Kasumi-1 (cell line): ENCODE data around the gene CHST4.
"Not testable (repeated sequence)": the region's sequence is repeated elsewhere in the genome, so short reads cannot be mapped to it uniquely, and the experiment has no call there.

Experiments used
- DNase-seq, 2 experiments: peaks; one replicate each; lab custom pipeline; 2025; lab: John Stamatoyannopoulos, UW

Gene CHST4

DNA sequence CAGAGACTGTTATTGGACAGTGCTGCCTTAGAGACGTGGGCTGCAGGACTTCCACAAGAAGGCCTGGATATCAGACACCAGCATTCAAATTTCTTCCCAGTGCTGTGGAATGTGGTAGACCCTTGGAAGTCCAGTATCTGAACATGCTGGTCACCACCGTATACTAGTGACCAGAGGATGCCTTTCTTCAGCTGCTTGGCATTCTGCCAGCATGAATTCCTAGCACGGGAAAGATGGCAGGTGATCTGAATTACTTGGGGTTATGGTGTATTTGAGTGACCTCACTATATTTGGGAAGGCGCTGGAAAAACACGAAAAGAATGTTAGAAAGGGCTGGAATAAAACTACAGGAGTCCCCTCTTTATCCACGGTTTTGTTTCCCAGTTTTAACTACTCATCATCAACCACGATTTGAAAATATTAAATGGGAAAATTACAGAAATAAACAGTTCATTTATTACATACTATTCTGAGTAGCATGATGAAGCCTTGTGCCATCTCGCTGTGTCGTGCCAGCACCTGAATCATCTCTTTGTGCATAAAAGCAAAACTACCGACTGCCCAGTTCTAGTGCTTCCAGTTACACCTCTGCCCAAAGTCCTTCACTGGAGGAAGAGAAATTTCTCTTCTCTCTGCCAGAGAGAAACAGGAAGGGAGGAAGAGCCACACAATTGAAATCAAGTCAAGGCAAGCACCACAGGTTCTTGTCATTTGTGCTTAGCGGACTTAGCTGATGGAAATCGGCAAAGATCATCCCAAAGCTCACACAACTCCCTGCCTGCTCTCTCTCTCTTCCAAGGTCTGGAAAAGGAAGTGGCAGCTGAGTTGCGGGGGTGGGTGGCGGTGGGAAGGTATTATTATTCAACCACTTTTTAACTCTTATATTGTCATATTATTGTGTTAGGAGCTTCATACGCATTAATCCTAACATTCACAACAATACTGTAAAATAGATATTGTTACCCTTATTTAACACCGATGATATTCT, 1.4 kb upstream of the CHST4 start:
- DNase-seq = no peak

DNA sequence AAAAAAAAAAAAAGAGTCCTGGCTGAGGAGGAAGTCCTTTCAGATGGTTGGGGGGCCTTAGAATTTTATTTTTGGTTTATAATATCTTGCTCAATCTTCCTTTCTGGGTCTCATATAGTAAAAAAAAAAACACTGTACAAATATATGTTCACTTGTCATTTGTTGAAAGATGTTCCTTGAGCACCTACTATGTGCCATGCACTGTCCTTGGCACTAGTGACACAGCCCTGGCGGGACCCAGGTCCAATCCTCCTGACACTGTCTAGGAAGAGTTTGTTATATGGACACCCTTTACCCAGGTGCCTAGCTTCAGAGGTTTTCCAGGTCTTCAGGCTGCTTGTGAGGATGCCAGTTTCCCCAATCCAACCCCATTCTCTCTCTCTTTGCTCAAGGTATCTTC, 2.0 kb downstream of the CHST4 start:
- DNase-seq = no peak

DNA sequence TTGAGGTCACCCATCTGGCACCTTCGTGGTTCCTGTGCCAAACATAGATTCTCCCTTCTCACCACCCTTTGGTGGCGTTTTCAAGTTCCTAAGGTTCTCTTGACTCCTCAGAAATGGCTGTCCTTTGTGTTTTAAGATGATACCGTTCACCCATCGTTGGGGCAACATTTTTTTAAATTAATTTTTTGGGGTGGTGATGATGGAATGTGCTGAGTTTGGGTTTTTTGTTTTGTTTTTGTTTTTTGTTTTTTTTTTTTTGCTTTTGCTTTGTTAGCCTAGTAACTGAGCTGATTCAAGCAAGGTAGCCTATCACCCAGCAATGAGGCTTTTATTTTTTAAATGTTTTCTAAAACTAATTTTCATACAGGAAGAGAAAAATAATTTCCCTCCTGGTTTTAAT, 2.6 kb downstream of the CHST4 start:
- no peak for DNase-seq

DNA sequence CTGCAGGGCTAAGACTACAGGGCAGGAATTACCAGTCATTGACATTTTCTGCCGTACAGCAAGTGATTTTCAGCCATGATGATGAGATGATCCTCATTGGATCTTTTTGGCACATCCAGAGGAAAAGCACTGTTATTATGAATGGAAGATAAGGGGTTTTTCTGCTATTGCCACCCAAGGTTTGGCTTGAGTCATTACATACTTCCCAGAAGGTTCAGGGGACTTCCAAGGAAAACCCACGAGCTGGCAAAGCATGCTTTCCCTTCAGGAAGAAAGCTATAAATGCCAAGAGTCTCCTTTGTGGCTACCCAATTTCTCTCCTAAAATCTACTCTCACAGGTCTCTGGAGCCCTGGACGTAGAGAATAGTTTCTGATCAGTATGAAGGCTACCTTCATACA, 6.1 kb downstream of the CHST4 start:
- no peak for DNase-seq

DNA sequence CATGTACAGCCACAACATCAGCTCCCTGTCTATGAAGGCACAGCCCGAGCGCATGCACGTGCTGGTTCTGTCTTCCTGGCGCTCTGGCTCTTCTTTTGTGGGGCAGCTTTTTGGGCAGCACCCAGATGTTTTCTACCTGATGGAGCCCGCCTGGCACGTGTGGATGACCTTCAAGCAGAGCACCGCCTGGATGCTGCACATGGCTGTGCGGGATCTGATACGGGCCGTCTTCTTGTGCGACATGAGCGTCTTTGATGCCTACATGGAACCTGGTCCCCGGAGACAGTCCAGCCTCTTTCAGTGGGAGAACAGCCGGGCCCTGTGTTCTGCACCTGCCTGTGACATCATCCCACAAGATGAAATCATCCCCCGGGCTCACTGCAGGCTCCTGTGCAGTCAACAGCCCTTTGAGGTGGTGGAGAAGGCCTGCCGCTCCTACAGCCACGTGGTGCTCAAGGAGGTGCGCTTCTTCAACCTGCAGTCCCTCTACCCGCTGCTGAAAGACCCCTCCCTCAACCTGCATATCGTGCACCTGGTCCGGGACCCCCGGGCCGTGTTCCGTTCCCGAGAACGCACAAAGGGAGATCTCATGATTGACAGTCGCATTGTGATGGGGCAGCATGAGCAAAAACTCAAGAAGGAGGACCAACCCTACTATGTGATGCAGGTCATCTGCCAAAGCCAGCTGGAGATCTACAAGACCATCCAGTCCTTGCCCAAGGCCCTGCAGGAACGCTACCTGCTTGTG, 10.7 kb downstream of the CHST4 start:
- DNase-seq = no peak

DNA sequence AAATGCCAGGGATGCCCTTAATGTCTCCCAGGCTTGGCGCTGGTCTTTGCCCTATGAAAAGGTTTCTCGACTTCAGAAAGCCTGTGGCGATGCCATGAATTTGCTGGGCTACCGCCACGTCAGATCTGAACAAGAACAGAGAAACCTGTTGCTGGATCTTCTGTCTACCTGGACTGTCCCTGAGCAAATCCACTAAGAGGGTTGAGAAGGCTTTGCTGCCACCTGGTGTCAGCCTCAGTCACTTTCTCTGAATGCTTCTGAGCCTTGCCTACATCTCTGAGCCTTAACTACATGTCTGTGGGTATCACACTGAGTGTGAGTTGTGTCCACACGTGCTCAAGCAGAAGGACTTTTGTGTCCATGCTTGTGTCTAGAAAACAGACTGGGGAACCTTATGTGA, 11.4 kb downstream of the CHST4 start:
- peak; percentile 46 to 73 for DNase-seq

DNA sequence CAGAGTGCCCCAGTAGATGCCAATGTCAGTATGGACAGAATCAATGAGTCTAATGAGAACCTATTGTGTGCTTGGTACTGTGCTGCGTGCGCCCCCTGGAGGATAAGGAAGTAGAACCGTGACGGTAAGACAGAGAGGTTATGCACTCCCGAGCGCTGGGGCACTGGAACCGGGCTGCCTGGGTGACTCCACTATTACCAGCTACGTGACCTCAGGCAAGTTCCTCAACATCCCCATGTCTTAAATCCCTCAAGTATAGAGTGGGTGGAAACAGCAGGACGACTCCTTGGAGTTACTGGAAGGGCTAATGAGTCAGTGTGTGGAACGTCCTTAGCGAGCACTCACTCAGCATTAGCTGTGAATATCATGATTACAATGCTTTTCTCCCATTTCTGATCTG, 16.2 kb downstream of the CHST4 start:
- peak; percentile 58 to 71 for DNase-seq

DNA sequence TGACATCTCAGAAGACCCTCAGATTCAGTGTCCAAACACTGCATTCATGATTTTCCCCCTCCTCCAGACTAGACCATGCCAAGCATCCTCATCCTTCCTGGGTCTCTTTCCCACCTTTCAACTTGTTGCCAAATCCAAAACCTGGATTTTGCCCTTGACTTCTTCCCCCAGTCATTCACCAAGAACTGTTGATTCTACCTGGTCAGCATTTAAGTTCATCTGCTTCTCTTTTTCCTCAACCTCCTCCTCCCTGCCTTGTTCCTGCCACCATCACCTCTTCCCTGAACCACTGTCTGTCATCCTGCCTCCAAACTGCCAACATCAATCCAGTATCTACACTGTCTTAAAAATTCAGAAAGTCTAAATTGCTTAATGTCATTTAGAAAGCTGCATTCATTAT, 20.9 kb downstream of the CHST4 start:
- DNase-seq = no peak

DNA sequence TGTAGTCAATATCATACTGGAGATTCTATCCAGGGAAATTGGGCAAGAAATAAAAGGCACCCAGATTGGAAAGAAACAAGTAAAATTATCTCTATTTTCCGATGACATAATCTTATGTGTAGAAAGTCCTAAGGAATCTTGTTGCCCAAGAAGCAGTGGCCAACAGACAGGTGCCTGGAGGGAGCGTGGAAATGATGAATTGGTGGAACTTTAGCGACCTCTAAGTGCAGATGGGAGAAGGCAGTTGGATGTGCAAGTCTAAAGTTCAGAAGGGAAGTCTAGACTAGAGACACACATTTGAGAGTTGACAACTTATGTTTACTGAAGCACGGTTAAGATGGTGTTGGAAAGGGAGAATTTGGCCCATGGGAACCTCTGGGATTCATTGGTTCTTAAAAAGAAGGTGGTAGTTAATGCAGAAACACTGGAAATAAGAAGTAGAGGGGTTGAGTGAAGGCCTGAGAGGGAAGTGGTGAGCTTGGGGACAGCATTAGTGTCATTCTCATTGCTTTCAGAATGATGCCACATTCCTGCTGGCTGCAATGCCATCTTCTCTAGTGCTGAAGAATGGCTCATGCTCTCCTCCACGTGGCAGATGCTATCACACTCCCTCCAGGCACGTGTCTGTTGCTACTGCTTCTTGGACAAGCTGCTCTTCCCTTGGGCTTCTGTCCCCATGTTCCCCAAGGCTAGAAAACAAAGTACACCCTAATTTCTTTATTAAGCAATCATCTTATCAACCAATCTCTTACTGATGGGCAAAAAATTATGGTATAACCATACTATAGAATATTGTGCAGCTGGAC, 26.7 kb downstream of the CHST4 start:
- peak in 1 of 2 experiments; percentile 21 for DNase-seq

DNA sequence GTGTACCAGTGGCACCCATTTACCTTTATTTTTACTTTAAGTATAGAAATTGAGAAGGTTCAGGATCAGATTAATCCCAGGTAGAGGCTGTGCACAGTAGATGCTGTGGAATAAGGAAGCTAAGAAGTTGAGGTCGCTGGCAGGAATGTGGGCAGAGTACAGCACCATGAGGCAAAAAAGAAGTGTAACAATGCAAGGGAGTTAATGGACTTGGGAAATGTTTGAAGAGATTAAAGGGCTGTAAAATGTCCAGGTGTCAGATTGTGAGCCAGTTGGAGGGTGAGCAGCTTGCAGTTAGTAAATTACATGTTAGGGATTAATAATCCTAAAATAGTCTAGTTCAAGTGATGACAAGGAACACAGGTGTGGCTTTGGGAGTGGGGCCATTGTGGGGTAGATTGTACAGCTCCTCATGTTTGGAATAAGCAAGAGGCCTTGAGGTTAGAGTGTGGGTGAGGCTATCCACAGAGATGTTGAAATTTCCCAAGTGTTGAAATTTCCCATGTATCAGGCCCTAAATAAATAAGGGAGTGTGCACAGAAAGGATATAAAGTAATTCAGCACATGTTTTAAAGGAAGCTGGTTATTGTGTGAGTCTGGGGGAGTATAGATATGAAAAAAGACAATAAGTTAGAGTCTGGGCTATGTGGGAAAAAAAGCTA, 29.1 kb downstream of the CHST4 start:
- peak in 1 of 2 experiments; percentile 2 for DNase-seq

DNA sequence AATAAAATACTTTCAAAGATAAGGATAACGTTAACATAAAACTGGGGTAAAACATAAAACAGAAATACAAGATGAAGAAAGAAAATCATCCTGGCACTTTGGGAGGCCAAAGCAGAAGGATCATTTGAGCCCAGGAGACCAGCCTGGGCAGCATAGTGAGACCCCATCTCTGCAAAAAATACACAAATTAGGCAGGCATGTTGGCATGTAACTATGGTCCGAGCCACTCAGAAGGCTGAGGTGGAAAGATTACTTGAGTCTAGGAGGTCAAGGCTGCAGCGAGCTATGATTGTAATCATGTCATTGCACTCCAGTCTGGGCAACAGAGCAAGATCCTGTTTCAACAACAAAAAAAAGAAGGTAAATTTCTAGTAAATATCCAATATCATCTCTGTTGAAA, 31.1 kb downstream of the CHST4 start:
- no peak for DNase-seq

DNA sequence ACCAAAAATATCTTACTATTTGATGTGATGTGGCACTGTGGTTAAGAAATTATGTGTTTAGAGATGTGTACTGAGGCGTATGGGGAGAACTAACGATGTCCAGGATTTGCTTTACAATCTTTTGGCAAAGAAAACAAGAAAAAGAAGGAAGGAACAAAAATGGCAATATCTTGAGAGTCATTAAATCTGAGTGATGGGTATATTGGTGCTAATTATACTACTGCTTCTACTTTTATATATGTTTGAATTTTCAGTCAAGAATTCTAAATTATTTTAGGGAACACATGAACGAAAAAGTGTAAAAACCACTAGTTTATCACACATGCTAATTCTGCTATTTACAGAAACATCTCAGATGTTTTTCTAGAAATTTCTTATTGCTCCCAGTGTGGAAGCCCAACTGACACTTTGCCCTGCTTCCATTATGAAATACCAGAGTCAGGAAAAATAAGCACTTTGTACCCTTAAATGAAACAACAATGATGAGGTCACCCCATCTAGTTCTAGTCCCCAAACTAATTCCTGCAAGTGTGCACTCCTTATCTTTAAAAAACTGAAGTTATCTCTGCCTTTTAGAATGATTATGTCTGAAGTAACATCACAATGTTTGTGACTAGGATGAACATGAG, 31.8 kb downstream of the CHST4 start:
- DNase-seq = no peak

DNA sequence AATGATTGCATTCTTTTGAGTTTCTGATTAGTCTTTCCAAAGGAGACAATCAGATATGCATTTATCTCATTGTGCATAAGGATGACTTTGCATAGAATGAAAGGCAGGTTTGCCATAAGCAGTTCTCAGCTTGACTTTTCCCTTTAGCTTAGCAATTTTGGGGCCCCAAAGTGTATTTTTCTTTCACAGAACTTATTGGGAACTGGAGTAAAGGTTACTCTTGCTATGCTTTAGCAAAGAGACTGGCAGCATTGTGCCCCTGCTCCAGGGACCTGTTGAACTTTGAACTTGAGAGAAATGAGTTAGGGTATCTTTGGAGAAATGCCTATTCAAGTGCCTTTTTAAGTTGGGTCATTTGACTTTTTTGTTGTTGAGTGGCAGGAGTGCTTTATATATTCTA, 33.6 kb downstream of the CHST4 start:
- DNase-seq = no peak

DNA sequence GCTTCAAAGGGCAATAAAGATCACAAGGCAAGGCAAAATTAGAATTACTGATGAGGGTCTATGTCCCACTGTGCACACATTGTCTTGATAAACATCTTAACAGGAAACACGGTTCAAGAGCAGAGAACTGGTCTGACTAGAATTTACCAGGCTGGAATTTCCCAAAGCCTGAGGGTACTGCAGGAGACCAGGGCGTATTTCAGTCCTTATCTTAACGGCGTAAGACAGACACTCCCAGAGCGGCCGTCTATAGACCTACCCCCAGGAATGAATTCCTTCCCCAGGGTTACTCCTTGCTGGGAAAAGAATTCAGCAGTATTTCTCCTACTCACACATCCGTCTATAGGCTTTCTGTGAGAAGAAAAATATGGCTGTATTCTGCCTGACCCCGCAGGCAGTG, 35.7 kb downstream of the CHST4 start:
- DNase-seq = not testable (repeated sequence)

DNA sequence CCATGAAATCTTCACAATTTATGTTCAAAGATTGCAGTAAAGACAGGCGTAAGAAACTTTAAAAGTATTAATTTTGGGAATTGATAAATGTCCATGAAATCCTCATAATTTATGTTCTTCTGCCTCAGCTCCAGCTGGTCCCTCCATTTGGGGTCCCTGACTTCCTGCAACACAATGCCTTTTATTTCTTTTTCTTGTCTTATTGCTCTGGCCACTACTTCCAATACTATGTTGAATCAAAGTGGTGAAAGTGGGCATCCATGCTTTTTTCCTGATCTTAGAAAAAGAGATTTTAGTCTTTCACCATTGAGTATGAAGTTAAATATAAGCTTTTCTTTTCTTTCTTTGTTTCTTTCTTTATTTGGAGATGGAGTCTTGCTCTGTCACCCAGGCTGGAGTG, 36.3 kb downstream of the CHST4 start:
- DNase-seq = no peak

DNA sequence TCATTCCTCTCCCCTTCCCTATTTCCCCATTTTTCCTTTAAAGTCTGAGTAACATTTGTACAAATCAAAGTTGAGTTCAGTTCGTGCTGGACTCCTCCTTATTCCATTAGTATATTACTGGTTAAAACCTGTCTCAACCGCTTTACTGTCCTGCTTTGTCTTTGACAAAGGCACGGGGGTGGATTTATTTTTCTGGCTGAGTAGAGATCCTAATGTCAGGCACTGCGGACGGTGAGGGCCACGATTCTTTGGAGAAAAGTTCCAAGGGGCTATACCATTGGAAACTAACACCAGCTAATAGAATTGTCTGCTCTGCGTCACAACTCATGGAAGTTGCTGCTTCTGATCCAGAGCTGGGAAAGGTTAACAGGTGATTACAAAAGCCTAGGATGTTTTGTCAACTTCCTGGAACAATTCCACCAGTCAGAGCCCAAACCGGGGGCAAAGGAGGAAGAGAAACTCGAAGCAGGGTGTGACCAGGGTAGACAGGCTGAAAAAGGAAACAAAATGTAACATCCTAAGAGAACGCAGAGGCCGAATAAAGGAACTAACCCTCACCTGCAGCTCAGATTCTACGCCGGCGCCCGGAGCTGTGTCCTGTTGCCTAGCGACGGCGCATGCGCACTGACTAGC, 38.2 kb downstream of the CHST4 start:
- DNase-seq = no peak

DNA sequence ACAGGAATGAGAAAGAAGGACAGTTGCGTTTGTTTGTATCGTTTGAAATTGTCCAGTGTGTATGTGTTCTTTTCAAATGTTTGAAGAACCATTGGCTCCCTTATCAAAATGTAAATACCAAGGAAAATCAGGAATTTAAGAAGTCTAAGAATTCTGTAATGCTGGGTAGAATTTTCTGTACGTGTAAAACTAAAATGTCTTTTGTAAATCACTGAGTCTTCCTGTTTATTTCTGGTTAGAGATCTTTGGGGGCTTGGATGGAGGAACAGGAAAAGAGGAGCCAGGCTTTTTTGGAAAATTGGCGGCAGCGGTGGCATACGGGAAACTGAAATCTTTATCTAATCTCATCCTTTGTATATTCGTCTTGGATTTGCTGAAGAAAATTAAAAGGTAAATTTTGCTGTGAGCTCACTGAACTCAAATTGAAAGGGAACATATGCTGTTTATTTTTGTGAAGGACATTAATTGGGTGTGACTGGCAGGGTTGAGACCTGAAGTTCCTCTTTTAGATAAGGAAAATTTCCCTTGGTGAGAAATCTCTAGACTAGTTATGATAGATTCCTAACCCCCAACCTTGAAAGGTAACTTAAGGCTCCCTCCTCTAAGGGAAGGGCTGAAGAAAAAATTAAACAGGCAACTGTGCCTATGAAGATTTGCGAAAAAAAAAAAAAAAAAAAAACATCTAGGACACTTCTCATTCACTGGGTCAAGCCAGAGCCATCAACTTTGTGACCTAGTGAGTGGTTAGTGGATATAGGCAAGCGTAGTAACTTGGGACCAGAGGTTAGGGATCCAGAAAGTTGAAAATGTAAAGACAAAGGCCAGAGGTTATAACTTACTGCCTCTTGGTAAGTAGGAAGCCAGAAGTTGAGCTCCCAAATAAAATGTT, 39.8 kb downstream of the CHST4 start:
- peak in 1 of 2 experiments; percentile 28 for DNase-seq

DNA sequence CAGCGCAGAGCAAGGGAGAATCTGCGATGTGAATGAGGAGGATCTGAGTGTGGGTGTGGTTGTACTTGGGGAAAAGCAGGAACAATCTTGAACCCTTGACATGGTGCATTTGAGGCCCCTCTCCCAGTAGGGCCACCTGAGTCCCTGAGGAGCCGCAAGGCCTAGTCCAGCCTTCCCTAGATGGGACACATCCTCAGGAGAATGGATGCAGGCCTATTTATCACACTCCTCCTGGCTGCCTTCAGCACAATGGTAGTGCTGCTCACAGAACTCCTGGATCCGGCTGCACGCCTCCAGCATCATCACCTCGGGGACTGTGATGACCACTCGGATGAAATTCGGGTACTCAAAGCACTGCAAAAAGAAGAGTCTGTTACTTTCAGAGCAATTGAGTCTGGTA, 41.7 kb downstream of the CHST4 start:
- no peak for DNase-seq

DNA sequence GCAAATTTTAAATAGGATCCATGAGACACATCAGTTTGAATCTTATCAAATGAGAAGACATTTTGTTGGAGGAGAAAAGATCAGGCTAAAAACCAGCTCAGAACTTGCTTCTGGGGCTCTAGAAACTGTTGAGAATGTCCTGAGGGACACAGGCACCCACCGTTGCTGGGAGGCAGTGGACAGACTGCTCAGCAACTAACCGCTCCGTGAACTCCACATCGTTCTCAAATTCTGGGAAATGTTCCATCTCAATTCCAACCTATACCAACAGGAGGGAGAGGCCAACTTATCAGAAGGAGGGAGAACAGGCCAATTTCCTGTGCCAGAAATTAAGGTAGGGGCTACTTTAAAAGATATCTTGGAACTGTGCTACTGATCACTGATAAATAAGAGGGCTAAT, 42.3 kb downstream of the CHST4 start:
- no peak for DNase-seq

DNA sequence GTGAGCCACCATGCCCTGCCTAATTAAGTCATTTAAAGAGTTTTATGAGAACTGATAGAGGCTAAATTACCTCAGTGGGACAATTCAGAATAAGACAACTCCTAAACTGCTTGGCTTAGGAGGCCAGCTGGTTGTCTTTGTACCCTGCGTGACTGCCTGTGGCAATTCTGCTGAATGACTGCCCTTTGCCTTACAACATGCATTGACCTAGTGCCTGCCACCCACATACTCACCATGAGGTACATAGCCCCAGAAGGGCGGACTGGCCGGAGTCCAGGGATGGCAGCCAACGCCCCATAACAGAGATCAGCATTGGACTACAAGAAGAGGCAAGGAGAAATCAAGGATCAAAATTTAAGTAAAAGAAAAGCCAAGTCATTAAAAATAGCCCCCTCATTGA, 43.4 kb downstream of the CHST4 start:
- DNase-seq = no peak
